Measurements from ENCODE around the gene FIG4. TPM values are rescaled to one million over a fixed set of nuclear protein-coding genes. Genes with fewer than 3 reads are reported as not detected.
"Not testable (repeated sequence)": the region's sequence is repeated elsewhere in the genome, so short reads cannot be mapped to it uniquely, and the experiment has no call there.

The FIG4 gene
- polyA plus RNA-seq, 6 donors from 2014 or later: 59.0 to 124 (median 72.6) TPM

GRCh38 chr6:109713097-109713496, 22.0 kb downstream of the FIG4 start:
- peaks cover 0 to 15% (median 5%) of the 10 kb centered on the region in 7 donors for H3K9me3 Mint-ChIP-seq
- ATAC-seq (ENCODE audit: low read depth in 2 of 2) (no peak), DNase-seq (no peak)
- H3K27me3 Mint-ChIP-seq: no peaks in the 10 kb centered on the region
- no peak overlapping the region for H3K4me3 Mint-ChIP-seq
- H3K36me3 Mint-ChIP-seq: peaks cover 0 to 17% of the 10 kb centered on the region in 2 donors
- peak overlapping the region in 3 of 6 donors; percentile 66 to 88 (median 80) for H3K27ac Mint-ChIP-seq
- H3K4me1 Mint-ChIP-seq: peaks cover 43 to 62% (median 48%) of the 10 kb centered on the region in 3 donors

- no peak for DNase-seq
These were observed 23.1 kb downstream of the FIG4 start for GRCh38 chr6:109714166-109714565.

GRCh38 chr6:109714611-109715010, 23.5 kb downstream of the FIG4 start:
- Mint-ChIP-seq H3K9me3 (peaks cover 0 to 12% (median 4%) of the 10 kb centered on the region in 7 donors), H3K4me3 (no peak overlapping the region), H3K4me1 (peaks cover 39 to 49% (median 41%) of the 10 kb centered on the region in 3 donors), H3K36me3 (peaks cover 0 to 17% of the 10 kb centered on the region in 2 donors), H3K27ac (no peak overlapping the region), H3K27me3 (no peaks in the 10 kb centered on the region)
- ATAC-seq (ENCODE audit: low read depth in 2 of 2) (no peak), DNase-seq (no peak)

More at GRCh38 chr6:109714166-109714565, 23.1 kb downstream of the FIG4 start:
- Mint-ChIP-seq H3K36me3 (peaks cover 0 to 17% of the 10 kb centered on the region in 2 donors), H3K4me3 (no peak overlapping the region), H3K27ac (peak overlapping the region in 1 of 6 donors; percentile 32), H3K9me3 (peaks cover 0 to 12% (median 4%) of the 10 kb centered on the region in 7 donors), H3K27me3 (no peaks in the 10 kb centered on the region), H3K4me1 (peaks cover 42 to 53% (median 44%) of the 10 kb centered on the region in 3 donors)
- no peak for ATAC-seq (ENCODE audit: low read depth in 2 of 2)

- DNase-seq: no peak
- H3K4me3 Mint-ChIP-seq: no peak overlapping the region
- peaks cover 30 to 42% (median 34%) of the 10 kb centered on the region in 3 donors for H3K4me1 Mint-ChIP-seq
- peaks cover 2 to 18% of the 10 kb centered on the region in 2 donors for H3K36me3 Mint-ChIP-seq
- H3K27ac Mint-ChIP-seq: peak overlapping the region in 1 of 6 donors; percentile 30
- H3K27me3 Mint-ChIP-seq: no peaks in the 10 kb centered on the region
- H3K9me3 Mint-ChIP-seq: peaks cover 0 to 4% (median 0%) of the 10 kb centered on the region in 7 donors
- ATAC-seq (ENCODE audit: low read depth in 2 of 2): no peak
These were observed 24.5 kb downstream of the FIG4 start for GRCh38 chr6:109715616-109716015.

- peak overlapping the region in 2 of 8 donors; percentile 7 to 18 for H3K4me3 Mint-ChIP-seq
- no peaks in the 10 kb centered on the region for H3K27me3 Mint-ChIP-seq
- peaks cover 23 to 36% (median 30%) of the 10 kb centered on the region in 3 donors for H3K4me1 Mint-ChIP-seq
- peak overlapping the region in 2 of 6 donors; percentile 31 to 49 for H3K27ac Mint-ChIP-seq
- H3K36me3 Mint-ChIP-seq: peaks cover 19 to 24% of the 10 kb centered on the region in 2 donors
- no peak for ATAC-seq (ENCODE audit: low read depth in 2 of 2)
- H3K9me3 Mint-ChIP-seq: no peaks in the 10 kb centered on the region
- DNase-seq: no peak
These were observed 26.9 kb downstream of the FIG4 start for GRCh38 chr6:109717971-109718370.

- Mint-ChIP-seq H3K27ac (peak overlapping the region in 3 of 6 donors; percentile 13 to 88 (median 34)), H3K36me3 (peaks cover 26 to 34% of the 10 kb centered on the region in 2 donors), H3K9me3 (no peaks in the 10 kb centered on the region), H3K4me1 (peaks cover 19 to 28% (median 24%) of the 10 kb centered on the region in 3 donors), H3K4me3 (no peak overlapping the region), H3K27me3 (no peaks in the 10 kb centered on the region)
- DNase-seq (no peak), ATAC-seq (ENCODE audit: low read depth in 2 of 2) (no peak)
These were observed 27.9 kb downstream of the FIG4 start for GRCh38 chr6:109718991-109719390.

- no peaks in the 10 kb centered on the region for H3K27me3 Mint-ChIP-seq
These were observed 29.2 kb downstream of the FIG4 start for GRCh38 chr6:109720311-109720710.

GRCh38 chr6:109722011-109722410, 30.9 kb downstream of the FIG4 start:
- Mint-ChIP-seq H3K27me3 (no peaks in the 10 kb centered on the region), H3K27ac (no peak overlapping the region), H3K36me3 (peaks cover 38 to 41% of the 10 kb centered on the region in 2 donors), H3K9me3 (peaks cover 0 to 9% (median 2%) of the 10 kb centered on the region in 7 donors), H3K4me3 (no peak overlapping the region), H3K4me1 (peaks cover 19 to 28% (median 20%) of the 10 kb centered on the region in 3 donors)
- no peak for ATAC-seq (ENCODE audit: low read depth in 2 of 2)
- DNase-seq: no peak

More at GRCh38 chr6:109720311-109720710, 29.2 kb downstream of the FIG4 start:
- H3K27ac Mint-ChIP-seq: peak overlapping the region in 1 of 6 donors; percentile 30
- no peak for ATAC-seq (ENCODE audit: low read depth in 2 of 2)
- peaks cover 19 to 23% (median 20%) of the 10 kb centered on the region in 3 donors for H3K4me1 Mint-ChIP-seq
- H3K36me3 Mint-ChIP-seq: peaks cover 36 to 41% of the 10 kb centered on the region in 2 donors
- no peak for DNase-seq
- H3K4me3 Mint-ChIP-seq: no peak overlapping the region
- H3K9me3 Mint-ChIP-seq: peaks cover 0 to 4% (median 2%) of the 10 kb centered on the region in 7 donors

GRCh38 chr6:109722564-109723254, 31.6 kb downstream of the FIG4 start:
- DNase-seq (no peak), ATAC-seq (ENCODE audit: low read depth in 2 of 2) (no peak)
- peaks cover 38 to 42% of the 10 kb centered on the region in 2 donors for H3K36me3 Mint-ChIP-seq
- peaks cover 13 to 21% (median 14%) of the 10 kb centered on the region in 3 donors for H3K4me1 Mint-ChIP-seq
- H3K4me3 Mint-ChIP-seq: no peak overlapping the region
- no peaks in the 10 kb centered on the region for H3K27me3 Mint-ChIP-seq
- peak overlapping the region in 3 of 6 donors; percentile 49 to 86 (median 58) for H3K27ac Mint-ChIP-seq
- peaks cover 0 to 9% (median 2%) of the 10 kb centered on the region in 7 donors for H3K9me3 Mint-ChIP-seq

- H3K27me3 Mint-ChIP-seq: not testable (repeated sequence)
- peak overlapping the region in 1 of 6 donors; percentile 2 for H3K27ac Mint-ChIP-seq
These were observed 34.2 kb downstream of the FIG4 start for GRCh38 chr6:109725250-109725649.

GRCh38 chr6:109736273-109737025, 45.4 kb downstream of the FIG4 start:
- Mint-ChIP-seq H3K27me3 (no peaks in the 10 kb centered on the region), H3K4me3 (no peak overlapping the region), H3K4me1 (peaks cover 0 to 8% (median 4%) of the 10 kb centered on the region in 3 donors), H3K36me3 (peaks cover 38 to 61% of the 10 kb centered on the region in 2 donors), H3K9me3 (peaks cover 0 to 24% (median 4%) of the 10 kb centered on the region in 7 donors), H3K27ac (peak overlapping the region in 3 of 6 donors; percentile 2 to 35 (median 21))
- DNase-seq (no peak), ATAC-seq (ENCODE audit: low read depth in 2 of 2) (no peak)

More at GRCh38 chr6:109725250-109725649, 34.2 kb downstream of the FIG4 start:
- H3K9me3 Mint-ChIP-seq; DNase-seq; H3K4me3 Mint-ChIP-seq; ATAC-seq (ENCODE audit: low read depth in 2 of 2): not testable (repeated sequence)
- Mint-ChIP-seq H3K4me1 (peaks cover 5 to 17% (median 11%) of the 10 kb centered on the region in 3 donors), H3K36me3 (peaks cover 40% of the 10 kb centered on the region in 2 donors)

- H3K36me3 Mint-ChIP-seq: peaks cover 38 to 61% of the 10 kb centered on the region in 2 donors
- H3K4me1 Mint-ChIP-seq: peaks cover 0 to 8% (median 7%) of the 10 kb centered on the region in 3 donors
- no peaks in the 10 kb centered on the region for H3K27me3 Mint-ChIP-seq
- peaks cover 0 to 24% (median 4%) of the 10 kb centered on the region in 7 donors for H3K9me3 Mint-ChIP-seq
- H3K27ac Mint-ChIP-seq: peak overlapping the region in 2 of 6 donors; percentile 5 to 33
- ATAC-seq (ENCODE audit: low read depth in 2 of 2) (no peak), DNase-seq (no peak)
- no peak overlapping the region for H3K4me3 Mint-ChIP-seq
These were observed 47.2 kb downstream of the FIG4 start for GRCh38 chr6:109738255-109738654.

GRCh38 chr6:109738667-109739066, 47.6 kb downstream of the FIG4 start:
- no peak for DNase-seq
- Mint-ChIP-seq H3K9me3 (peaks cover 0 to 24% (median 4%) of the 10 kb centered on the region in 7 donors), H3K4me3 (peak overlapping the region in 1 of 8 donors; percentile 36), H3K27me3 (no peaks in the 10 kb centered on the region), H3K36me3 (peaks cover 38 to 62% of the 10 kb centered on the region in 2 donors), H3K27ac (peak overlapping the region in 3 of 6 donors; percentile 12 to 64 (median 49)), H3K4me1 (peaks cover 2 to 10% (median 10%) of the 10 kb centered on the region in 3 donors)
- no peak for ATAC-seq (ENCODE audit: low read depth in 2 of 2)
